Cardiac fibroblast (primary cell): Measurements from ENCODE around the gene SLC6A17.

ENCODE experiments used
- DNase-seq, 2 donors: peaks; one replicate each; pipeline versions ENCODE4 v3.0.0 to v3.0.0-alpha.2; 2010; ENCODE audit warnings: low read depth in 2 of 2
- H3K4me3 ChIP-seq, 2 donors: replicated peaks in 1 of 2; 1 replicate in 1 of 2; 2 replicates in 1 of 2; pipeline ENCODE4 v1.5.1; 2011; ENCODE audit warnings: low read depth in 2 of 2, low read length in 2 of 2, mild to moderate bottlenecking in 2 of 2, moderate library complexity in 1 of 2
- CTCF ChIP-seq: IDR thresholded peaks from one replicate; pipeline ENCODE4 v1.5.1; 2011; ENCODE audit warnings: low read depth, mild to moderate bottlenecking, low read length, inconsistent platforms

Gene SLC6A17

GRCh38 chr1:110210604-110211495, 60.6 kb downstream of the SLC6A17 start:
- peak; percentile 29 to 35 for DNase-seq
- peak overlapping the region; percentile 51 to 53 for H3K4me3 ChIP-seq
- TF ChIP-seq CTCF = no peak

GRCh38 chr1:110211496-110212168, 61.3 kb downstream of the SLC6A17 start:
- peak overlapping the region; percentile 45 to 53 for H3K4me3 ChIP-seq
- TF ChIP-seq CTCF = no peak
- peak in 1 of 2 donors; percentile 11 for DNase-seq

DNA sequence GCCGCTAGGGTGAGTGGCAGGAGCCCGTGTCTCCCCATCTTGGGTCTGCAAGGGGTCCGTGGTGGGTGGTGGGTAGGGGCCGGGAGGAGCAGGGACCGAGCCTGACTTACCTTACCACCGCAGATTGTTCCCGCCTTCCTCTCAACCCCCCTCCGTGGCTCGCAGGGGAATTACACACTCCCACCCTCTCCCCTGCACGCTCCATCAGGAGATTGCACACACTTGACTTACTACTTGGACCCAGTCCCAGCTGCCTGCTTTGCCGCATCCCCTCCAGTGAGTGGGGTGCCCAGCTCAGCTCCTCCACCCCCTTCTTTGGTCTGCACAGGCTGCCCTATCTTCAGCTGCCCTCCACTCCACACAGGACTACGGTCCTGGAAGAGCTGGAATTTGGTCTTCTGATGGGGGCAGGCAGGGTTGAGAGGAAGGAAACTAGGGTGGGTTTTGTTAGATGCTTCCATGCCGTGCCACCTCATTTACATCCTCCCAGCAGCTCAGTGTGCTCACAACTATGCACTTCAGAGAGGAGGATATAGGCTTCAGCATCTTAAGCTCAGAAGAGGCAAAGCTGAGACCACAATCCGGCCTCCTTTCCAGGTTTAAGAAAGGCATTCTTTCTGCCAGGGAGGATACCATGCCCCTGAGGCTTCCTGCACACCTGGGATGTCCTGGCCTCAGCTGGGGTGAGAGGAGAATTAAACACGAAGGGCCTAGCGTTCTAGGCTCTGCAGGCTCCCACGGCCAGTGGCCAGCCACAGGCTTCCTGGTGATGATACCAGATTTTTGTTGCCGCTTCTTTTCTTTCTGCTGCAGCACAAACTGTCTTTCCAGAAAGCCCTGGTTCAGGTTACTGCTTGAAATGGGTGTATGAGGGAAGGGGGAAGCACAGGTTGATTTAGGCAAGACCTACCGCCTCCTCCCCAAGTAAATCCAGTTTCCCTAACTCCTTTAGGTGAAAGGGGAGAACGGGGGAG, 62.2 kb downstream of the SLC6A17 start:
- no peak overlapping the region for H3K4me3 ChIP-seq
- TF ChIP-seq CTCF = no peak
- peak in 1 of 2 donors; percentile 15 for DNase-seq

GRCh38 chr1:110213143-110213540, 62.8 kb downstream of the SLC6A17 start:
- no peak for DNase-seq
- no peak for TF ChIP-seq CTCF
- no peak overlapping the region for H3K4me3 ChIP-seq

DNA sequence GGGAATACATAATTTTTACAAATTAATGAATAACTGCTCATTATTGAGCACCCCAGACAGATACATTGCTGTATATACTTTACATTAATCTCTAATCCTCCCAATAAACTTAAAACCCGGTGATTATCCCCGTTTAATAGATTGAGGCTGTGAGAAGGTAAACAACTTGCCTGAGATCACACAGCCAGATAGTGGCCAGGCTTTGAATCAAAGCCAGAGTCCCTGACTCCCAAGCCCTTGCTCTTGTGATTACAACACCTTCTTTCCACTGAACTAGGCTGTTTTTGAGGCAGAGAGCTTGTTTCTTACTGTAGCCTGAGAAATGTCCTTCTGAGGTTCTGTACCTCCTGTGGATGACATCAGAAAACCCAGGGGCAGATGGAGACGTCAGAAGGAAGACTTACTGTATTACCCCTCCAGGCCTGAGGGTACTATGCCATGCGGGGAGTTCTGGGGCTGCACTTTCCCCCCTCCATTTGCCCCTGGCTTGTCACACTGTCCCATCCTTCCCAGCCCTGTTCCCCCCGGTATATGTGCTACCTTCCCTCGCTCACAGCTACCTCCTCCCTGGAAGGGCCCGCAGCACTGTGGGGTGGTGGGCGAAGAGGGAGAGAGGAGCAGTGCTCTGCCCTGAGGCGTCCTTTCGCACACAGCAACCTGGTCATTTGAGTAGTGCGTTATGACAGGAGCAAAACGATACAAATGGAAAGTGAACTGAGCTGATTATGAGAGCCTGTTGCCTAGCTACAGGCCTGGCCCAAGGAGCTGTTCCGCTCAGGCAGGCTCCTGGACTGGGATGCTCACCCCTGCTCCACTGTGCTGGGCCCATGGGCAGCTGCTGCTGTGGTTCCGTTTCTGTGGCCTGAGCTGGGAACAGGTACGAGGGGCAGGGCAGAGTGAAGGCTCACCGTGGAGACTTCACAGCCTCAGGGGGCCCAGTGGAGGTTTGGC, 64.4 kb downstream of the SLC6A17 start:
- no peak overlapping the region for H3K4me3 ChIP-seq
- peak in 1 of 2 donors; percentile 23 for DNase-seq
- no peak for TF ChIP-seq CTCF
